GM23338 (cell line): ENCODE results near the gene STPG1. TPM values are rescaled to one million over a fixed set of nuclear protein-coding genes. Genes with fewer than 3 reads are reported as not detected.

ENCODE experiments used
- ATAC-seq: fragments of 200-7000 bp; cut with Tn5 transposase; 3 replicates; pipeline ENCODE4 v1.9.1; 2020
- DNase-seq: peaks from one replicate; pipeline ENCODE4 v3.0.0-alpha.2; 2015; ENCODE audit warnings: low spot score
- H2AFZ ChIP-seq: fragments of 200-600 bp; sonication (generic); 2 replicates; pipeline ENCODE4 v1.8.0; 2016; ENCODE audit warnings: antibody characterized with exemption, mild to moderate bottlenecking, moderate library complexity
- H3F3A ChIP-seq: fragments of 200-600 bp; sonication (generic); replicated peaks from 2 replicates; pipeline ENCODE4 v1.8.0; 2017; ENCODE audit warnings: antibody characterized with exemption, mixed run types, low read depth
- H3K27ac ChIP-seq: fragments of 200-600 bp; sonication (generic); 2 replicates; pipeline ENCODE4 v1.6.1; 2016; ENCODE audit warnings: low read depth
- H3K27me3 ChIP-seq: fragments of 200-600 bp; sonication (generic); 2 replicates; pipeline ENCODE4 v1.8.0; 2016; ENCODE audit warnings: mild to moderate bottlenecking, mixed run types, moderate library complexity; ENCODE audit not compliant: insufficient read depth
- H3K36me3 ChIP-seq: fragments of 200-600 bp; sonication (generic); 2 replicates; pipeline ENCODE4 v1.8.0; 2016; ENCODE audit warnings: mild to moderate bottlenecking; ENCODE audit not compliant: insufficient read depth
- H3K4me1 ChIP-seq: fragments of 200-600 bp; sonication (generic); 2 replicates; pipeline ENCODE4 v1.8.0; 2016; ENCODE audit warnings: mild to moderate bottlenecking, moderate library complexity; ENCODE audit not compliant: insufficient read depth
- H3K4me2 ChIP-seq: fragments of 200-600 bp; sonication (generic); 2 replicates; pipeline ENCODE4 v1.7.1; 2017; ENCODE audit warnings: mixed run types
- H3K4me3 ChIP-seq: fragments of 200-600 bp; sonication (generic); 2 replicates; pipeline ENCODE4 v1.6.1; 2016; ENCODE audit warnings: mixed run types
- H3K79me2 ChIP-seq: fragments of 200-600 bp; sonication (generic); replicated peaks from 2 replicates; pipeline ENCODE4 v1.8.0; 2017; ENCODE audit warnings: mild to moderate bottlenecking; ENCODE audit not compliant: insufficient read depth
- H3K9me2 ChIP-seq: fragments of 200-600 bp; sonication (generic); 2 replicates; pipeline ENCODE4 v1.8.0; 2017; ENCODE audit not compliant: insufficient read depth
- H4K20me1 ChIP-seq: fragments of 200-600 bp; sonication (generic); replicated peaks from 2 replicates; pipeline ENCODE4 v1.8.0; 2017; ENCODE audit warnings: mild to moderate bottlenecking; ENCODE audit not compliant: insufficient read depth
- H3K27ac Mint-ChIP-seq: 2 replicates; pipeline ENCODE4 v1.8.0; 2020; ENCODE audit warnings: inconsistent platforms, mild to moderate bottlenecking, moderate library complexity, mixed read lengths
- H3K27me3 Mint-ChIP-seq: 3 replicates; pipeline ENCODE4 v1.8.0; 2022; ENCODE audit warnings: low read depth, mild to moderate bottlenecking, moderate library complexity, mixed read lengths, inconsistent platforms; ENCODE audit not compliant: insufficient read depth, poor library complexity
- H3K36me3 Mint-ChIP-seq: 3 replicates; pipeline ENCODE4 v1.8.0; 2021; ENCODE audit warnings: low read depth, mild to moderate bottlenecking, inconsistent platforms, moderate library complexity, mixed read lengths
- H3K4me1 Mint-ChIP-seq: 3 replicates; pipeline ENCODE4 v1.8.0; 2020; ENCODE audit warnings: mild to moderate bottlenecking, inconsistent platforms, mixed read lengths
- H3K4me3 Mint-ChIP-seq: 3 replicates; pipeline ENCODE4 v1.8.0; 2021; ENCODE audit warnings: moderate library complexity, mild to moderate bottlenecking, inconsistent platforms, mixed read lengths
- H3K9me3 Mint-ChIP-seq: 3 replicates; pipeline ENCODE4 v1.8.0; 2020; ENCODE audit warnings: moderate library complexity, mild to moderate bottlenecking, inconsistent platforms, mixed read lengths
- CREB1 ChIP-seq: fragments of 250-450 bp; sonication (Bioruptor Pico); IDR thresholded peaks from 2 replicates; pipeline ENCODE4 v1.5.0; 2020; ENCODE audit warnings: low read depth, mild to moderate bottlenecking, moderate library complexity
- EZH2 ChIP-seq: fragments of 200-600 bp; sonication (generic); IDR thresholded peaks from one replicate; pipeline ENCODE4 v1.8.0; 2017; ENCODE audit warnings: antibody characterized with exemption, mild to moderate bottlenecking, low read depth; ENCODE audit not compliant: unreplicated experiment
- EZH2phosphoT487 ChIP-seq: fragments of 200-600 bp; sonication (generic); IDR thresholded peaks from one replicate; pipeline ENCODE4 v1.8.1; 2018; ENCODE audit warnings: antibody characterized with exemption; ENCODE audit not compliant: unreplicated experiment
- NANOG ChIP-seq: IDR thresholded peaks from 2 replicates; pipeline ENCODE4 v1.6.1; 2016; ENCODE audit warnings: antibody characterized with exemption, borderline replicate concordance
- POLR2AphosphoS5 ChIP-seq: IDR thresholded peaks from 2 replicates; pipeline ENCODE4 v1.6.1; 2016; ENCODE audit warnings: antibody characterized with exemption, low read depth
- STAT1 ChIP-seq: IDR thresholded peaks from one replicate; pipeline ENCODE4 v1.6.1; 2016; ENCODE audit warnings: antibody characterized with exemption; ENCODE audit not compliant: unreplicated experiment
- ZNF114 ChIP-seq: fragments of 250-450 bp; sonication (Bioruptor Pico); IDR thresholded peaks from 2 replicates; pipeline ENCODE4 v1.5.0; 2020; ENCODE audit warnings: mild to moderate bottlenecking, moderate library complexity
- polyA plus RNA-seq: library from polyadenylated mRNA; unstranded; fragments of >200 nt; fragmentation: Nextera tagmentation; extraction: Ambion mirVana; gene quantifications from 2 replicates; pipeline ENCODE4 v1.2.1, GENCODE V29; 2016
- total RNA-seq: library from RNA; depleted of rRNA; stranded (reverse); fragments of >200 nt; shearing (Covaris generic); gene quantifications from 2 replicates; pipeline ENCODE4 v1.2.3, GENCODE V29; 2014
- TF ChIP-seq, protein P1 (sequence below), 2 experiments: fragments of 200-600 bp in 1 of 2; sonication (generic) in 1 of 2; conservative IDR thresholded peaks; 2 replicates each; pipeline versions ENCODE4 v1.5.1 to v1.6.1; 2016 to 2017; ENCODE audit warnings: antibody characterized with exemption in 2 of 2, low read depth in 2 of 2, mild to moderate bottlenecking in 2 of 2, moderate library complexity in 1 of 2
- TF ChIP-seq, protein P2 (sequence below): IDR thresholded peaks from 2 replicates; pipeline ENCODE4 v1.6.1; 2016; ENCODE audit warnings: antibody characterized with exemption

Gene STPG1
- total and polyA plus RNA-seq, 2 experiments from 2014 or later = 8.2 to 11.4 TPM

DNA sequence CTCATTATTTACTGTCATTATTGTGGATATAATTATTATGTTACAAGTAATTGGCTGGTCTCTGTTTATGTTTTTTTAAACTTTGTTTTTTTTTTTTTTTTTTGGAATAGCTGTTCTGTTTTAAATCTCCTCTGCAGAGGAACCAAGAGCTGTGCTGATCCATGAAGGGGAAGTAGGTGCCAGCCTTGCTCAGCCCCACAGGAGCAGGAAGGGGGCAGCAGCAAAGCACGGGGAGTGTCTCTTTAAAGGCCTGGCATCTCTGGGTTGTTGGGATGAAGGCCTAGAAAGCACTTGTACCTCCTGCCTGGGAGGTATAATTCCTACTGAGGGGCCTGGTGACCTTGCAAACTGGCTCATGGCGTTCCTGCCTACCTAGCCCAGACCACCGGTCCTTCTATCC is 96.9 kb downstream of the STPG1 start:
- Histone ChIP-seq H3K27me3 (peaks cover 20% of the 10 kb centered on the region), H3K9me2 (no peaks in the 10 kb centered on the region), H3K27ac (no peak overlapping the region), H2AFZ (no peak overlapping the region), H3K36me3 (no peaks in the 10 kb centered on the region), H3K79me2 (no peaks in the 10 kb centered on the region), H3F3A (peaks cover 8% of the 10 kb centered on the region; the same call in 1 of the 2 replicates), H3K4me1 (peaks cover 34% of the 10 kb centered on the region), H3K4me3 (no peak overlapping the region), H3K4me2 (no peak overlapping the region), H4K20me1 (no peaks in the 10 kb centered on the region)
- no peaks in the 10 kb centered on the region for H3K36me3 Mint-ChIP-seq
- no peak for ATAC-seq
- H3K27ac Mint-ChIP-seq = no peak overlapping the region
- H3K4me3 Mint-ChIP-seq = no peak overlapping the region
- H3K9me3 Mint-ChIP-seq = no peaks in the 10 kb centered on the region
- H3K27me3 Mint-ChIP-seq = peaks cover 31% of the 10 kb centered on the region
- peaks cover 45% of the 10 kb centered on the region for H3K4me1 Mint-ChIP-seq
- DNase-seq = no peak
- TF ChIP-seq, protein P1, sequence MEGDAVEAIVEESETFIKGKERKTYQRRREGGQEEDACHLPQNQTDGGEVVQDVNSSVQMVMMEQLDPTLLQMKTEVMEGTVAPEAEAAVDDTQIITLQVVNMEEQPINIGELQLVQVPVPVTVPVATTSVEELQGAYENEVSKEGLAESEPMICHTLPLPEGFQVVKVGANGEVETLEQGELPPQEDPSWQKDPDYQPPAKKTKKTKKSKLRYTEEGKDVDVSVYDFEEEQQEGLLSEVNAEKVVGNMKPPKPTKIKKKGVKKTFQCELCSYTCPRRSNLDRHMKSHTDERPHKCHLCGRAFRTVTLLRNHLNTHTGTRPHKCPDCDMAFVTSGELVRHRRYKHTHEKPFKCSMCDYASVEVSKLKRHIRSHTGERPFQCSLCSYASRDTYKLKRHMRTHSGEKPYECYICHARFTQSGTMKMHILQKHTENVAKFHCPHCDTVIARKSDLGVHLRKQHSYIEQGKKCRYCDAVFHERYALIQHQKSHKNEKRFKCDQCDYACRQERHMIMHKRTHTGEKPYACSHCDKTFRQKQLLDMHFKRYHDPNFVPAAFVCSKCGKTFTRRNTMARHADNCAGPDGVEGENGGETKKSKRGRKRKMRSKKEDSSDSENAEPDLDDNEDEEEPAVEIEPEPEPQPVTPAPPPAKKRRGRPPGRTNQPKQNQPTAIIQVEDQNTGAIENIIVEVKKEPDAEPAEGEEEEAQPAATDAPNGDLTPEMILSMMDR (conservative IDR thresholded peaks at IDR 0.05; ENCODE audit: low read depth in 2 of 2) = peak in 1 of 2 experiments; percentile 38; a peak in 2 of 4 replicates
- TF ChIP-seq, protein P2, sequence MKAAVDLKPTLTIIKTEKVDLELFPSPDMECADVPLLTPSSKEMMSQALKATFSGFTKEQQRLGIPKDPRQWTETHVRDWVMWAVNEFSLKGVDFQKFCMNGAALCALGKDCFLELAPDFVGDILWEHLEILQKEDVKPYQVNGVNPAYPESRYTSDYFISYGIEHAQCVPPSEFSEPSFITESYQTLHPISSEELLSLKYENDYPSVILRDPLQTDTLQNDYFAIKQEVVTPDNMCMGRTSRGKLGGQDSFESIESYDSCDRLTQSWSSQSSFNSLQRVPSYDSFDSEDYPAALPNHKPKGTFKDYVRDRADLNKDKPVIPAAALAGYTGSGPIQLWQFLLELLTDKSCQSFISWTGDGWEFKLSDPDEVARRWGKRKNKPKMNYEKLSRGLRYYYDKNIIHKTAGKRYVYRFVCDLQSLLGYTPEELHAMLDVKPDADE = no peak

DNA sequence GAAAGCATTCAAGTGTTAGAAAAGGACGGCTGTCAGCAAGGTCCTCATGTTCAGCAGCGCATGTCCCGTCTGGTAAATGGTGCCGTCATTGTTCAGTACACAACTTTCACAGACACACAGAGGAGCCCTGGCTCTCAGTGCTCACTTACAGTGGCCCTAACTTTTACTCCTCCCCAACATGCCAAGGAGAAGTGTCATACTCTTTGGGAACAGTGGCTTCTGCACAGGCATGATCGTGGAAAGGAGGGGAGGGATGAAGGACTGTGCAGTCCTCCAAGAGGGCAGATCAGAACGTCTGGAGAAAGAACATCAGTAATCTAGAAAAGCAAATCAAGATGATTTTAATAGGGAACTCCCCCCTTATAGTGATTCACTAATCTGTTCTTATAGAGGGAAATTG is 98.2 kb downstream of the STPG1 start:
- Mint-ChIP-seq H3K27me3 (peaks cover 19% of the 10 kb centered on the region), H3K4me3 (no peak overlapping the region), H3K36me3 (no peaks in the 10 kb centered on the region), H3K4me1 (peaks cover 43% of the 10 kb centered on the region), H3K27ac (no peak overlapping the region), H3K9me3 (no peaks in the 10 kb centered on the region)
- Histone ChIP-seq H3K4me2 (no peak overlapping the region), H2AFZ (no peak overlapping the region), H3K27ac (no peak overlapping the region), H3K36me3 (no peaks in the 10 kb centered on the region), H3F3A (no peaks in the 10 kb centered on the region), H3K4me3 (no peak overlapping the region), H4K20me1 (no peaks in the 10 kb centered on the region), H3K4me1 (peaks cover 28% of the 10 kb centered on the region), H3K79me2 (no peaks in the 10 kb centered on the region), H3K27me3 (peaks cover 8% of the 10 kb centered on the region), H3K9me2 (no peaks in the 10 kb centered on the region)
- DNase-seq (no peak), ATAC-seq (no peak)
- TF ChIP-seq NANOG (no peak), EZH2 (no peak), STAT1 (no peak), EZH2phosphoT487 (no peak), ZNF114 (CRISPR knock-in tag) (no peak), CREB1 (CRISPR knock-in tag) (no peak), POLR2AphosphoS5 (no peak)
- TF ChIP-seq, protein P2 = no peak
- TF ChIP-seq, protein P1 (conservative IDR thresholded peaks at IDR 0.05; ENCODE audit: low read depth in 2 of 2) = no peak
